Activated CD4-positive, alpha-beta T cell treated with anti-CD3 and anti-CD28 coated beads for 4 hours (primary cell): ENCODE measurements around the gene C1RL.
"Not testable (repeated sequence)": the region's sequence is repeated elsewhere in the genome, so short reads cannot be mapped to it uniquely, and the experiment has no call there.

Experiments used
- DNase-seq, 2 donors: peaks; one replicate each; pipeline ENCODE4 v3.0.0-alpha.2; 2020

Gene C1RL

DNA sequence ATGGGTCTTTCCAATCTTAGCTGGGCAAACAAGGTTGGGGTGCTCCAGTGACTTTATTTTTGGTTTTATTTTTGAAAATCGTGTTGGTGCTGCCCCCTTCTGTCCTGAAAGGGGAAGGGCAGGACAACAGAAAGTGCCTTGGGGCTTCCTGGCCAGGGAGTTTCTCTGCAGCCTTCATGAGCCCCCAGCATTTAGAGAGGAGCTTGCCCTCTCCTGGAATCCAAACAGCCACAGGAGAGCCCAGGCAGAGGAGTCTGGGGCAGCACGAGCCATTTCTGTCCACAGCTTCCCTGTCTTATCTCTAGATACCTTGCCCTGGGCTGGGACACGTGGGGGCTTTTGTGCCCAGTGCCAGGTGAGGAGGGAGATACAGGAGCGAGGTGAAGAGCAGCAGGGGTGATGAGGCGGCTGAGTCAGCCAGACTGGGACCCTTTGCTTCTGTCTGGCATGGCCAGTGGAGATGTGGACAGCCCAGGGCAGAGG lies 4.4 kb upstream of the C1RL start:
- DNase-seq = peak; percentile 35 to 44

GRCh38 chr12:7112041-7112440 lies 3.0 kb upstream of the C1RL start:
- no peak for DNase-seq

- DNase-seq = no peak
Observed at GRCh38 chr12:7110661-7111060, 1.6 kb upstream of the C1RL start.

DNA sequence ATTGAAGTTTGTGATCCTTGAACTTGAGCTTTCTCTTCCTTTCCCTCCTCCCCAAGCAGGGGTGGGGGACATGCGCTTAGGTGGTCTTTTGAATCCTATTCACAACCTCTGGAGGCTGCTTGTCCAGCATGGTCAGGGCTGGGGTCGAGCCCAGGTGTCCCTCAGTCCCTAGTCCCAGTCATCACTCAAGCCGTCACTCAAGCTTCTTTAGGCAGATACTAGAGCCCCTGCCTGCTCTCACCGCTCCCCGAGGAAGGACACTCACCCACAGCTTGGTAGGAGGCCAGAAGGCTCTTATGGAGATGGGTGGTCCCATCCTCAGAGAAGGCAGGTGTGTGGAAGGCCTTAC lies 532 bp upstream of the C1RL start:
- no peak for DNase-seq

- DNase-seq = peak; percentile 58 to 65
Observed at GRCh38 chr12:7108003-7108795, 815 bp downstream of the C1RL start.

DNA sequence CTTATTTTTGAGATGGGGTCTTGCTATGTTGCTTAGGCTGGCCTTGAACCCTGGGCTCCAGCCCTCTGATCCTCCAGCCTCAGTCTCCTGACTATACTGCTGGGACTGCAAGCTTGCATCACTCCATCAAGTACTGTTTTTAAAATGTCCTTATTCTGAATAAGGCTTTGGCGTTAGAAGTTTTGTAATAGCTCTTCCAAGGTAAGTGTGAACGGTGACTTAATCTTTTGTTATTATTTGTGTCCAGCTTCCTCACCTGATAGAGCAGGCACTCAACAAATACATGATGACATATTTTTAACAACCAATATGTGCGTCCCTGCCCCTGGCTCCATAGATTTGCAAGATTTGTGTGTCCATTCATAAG lies 1.4 kb downstream of the C1RL start:
- DNase-seq = no peak

DNA sequence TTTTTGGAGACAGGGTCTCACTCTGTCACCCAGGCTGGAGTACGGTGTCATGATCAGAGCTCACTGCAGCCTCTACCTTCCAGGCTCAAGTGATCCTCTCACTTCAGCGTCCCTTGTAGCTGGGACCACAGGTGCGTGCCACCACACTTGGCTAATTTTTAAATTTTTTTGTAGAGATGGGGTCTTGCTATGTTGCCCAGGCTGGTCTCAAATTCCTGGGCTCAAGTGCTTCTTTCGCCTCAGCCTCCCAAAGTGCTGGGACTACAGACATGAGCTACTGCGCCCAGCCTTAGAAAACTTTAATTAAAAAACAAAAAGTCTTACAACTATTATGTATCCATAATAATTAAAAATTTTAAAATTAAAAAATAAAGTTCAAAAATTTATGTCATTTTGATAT lies 1.8 kb downstream of the C1RL start:
- DNase-seq = not testable (repeated sequence)

DNA sequence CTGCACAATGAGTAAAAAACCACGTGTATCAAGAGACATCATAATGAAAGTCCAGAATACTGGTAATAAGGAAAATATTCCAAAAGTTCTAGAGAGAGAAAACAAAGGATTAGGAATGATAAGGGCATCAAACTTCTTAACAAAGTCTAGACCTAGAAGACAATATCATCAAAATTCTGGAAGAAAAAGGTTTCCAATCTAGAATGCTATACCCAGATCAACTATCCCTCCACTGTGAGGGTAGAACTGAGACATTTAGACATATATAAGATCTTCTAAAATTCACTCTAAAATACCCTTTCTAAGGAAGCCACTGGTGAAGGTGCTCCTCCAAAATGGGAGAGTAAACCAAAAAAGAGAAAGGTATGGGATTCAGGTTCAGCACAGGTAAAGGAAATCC lies 2.9 kb downstream of the C1RL start:
- no peak for DNase-seq

GRCh38 chr12:7103837-7104584 lies 5.0 kb downstream of the C1RL start:
- DNase-seq = no peak

DNA sequence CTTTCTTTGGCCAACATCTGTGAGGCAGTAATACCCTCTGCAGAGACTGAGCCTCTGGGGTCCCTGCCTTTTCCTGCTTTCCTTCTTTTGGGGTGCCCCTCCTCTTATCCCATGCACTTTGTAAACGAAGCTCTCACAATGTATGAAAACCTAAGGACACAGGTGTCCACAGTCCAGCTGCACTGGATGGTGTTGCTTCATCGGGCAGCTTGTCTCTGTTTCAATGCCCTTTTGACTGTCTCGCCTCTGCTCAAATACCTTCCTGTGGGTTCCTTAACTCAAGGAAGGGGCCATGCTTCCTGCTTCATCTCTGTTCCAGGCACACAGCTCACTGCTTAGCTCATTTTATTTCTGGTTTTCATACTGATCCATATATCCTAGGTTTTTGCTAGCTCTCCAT lies 6.4 kb downstream of the C1RL start:
- no peak for DNase-seq

GRCh38 chr12:7101694-7102131 lies 7.3 kb downstream of the C1RL start:
- no peak for DNase-seq

DNA sequence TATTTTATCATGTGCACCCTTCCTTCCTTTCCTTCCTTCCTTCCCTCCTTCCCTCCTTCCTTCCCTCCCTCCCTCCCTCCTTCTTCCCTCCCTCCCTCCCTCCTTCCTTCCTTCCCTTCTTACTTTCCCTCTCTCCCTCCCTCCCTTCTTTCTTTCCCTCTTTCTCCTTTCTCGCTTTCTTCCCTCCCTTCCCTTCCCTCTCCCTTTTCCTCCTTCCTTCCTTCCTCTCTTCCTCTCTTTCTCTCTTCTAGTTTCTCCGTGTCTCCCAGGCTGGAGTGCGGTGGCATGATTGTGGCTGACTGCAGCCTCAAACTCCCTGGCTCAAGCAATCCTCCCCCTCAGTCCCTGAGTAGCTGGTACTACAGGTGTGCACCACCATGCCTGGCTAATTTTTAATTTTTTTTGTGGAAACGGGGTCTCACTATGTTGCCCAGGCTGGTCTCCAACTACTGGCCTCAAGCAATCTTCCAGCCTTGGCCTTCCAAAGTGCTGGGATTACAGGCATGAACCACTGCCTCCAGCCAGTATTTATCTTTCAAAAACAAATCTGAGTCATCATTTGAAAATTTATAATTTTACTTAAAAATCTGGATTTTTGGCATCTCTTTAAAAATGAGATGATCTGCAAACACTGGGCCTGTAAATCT lies 7.8 kb downstream of the C1RL start:
- no peak for DNase-seq

DNA sequence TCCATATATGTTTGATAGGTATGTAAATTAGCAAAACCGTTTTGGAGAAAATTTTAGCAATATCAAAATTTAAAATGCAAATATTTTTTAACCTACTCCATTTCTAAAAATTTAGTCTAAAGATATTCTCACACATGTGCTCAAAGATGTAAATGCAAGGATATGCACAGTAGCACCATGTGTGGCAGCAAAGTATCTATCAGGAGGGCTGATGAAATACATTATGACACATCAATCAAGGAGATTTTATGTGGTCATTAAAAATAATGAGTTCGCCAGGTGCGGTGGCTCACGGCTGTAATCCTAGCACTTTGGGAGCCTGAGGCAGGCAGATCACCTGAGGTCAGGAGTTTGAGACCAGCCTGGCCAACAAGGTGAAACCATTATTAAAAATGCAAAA lies 8.8 kb downstream of the C1RL start:
- no peak for DNase-seq

DNA sequence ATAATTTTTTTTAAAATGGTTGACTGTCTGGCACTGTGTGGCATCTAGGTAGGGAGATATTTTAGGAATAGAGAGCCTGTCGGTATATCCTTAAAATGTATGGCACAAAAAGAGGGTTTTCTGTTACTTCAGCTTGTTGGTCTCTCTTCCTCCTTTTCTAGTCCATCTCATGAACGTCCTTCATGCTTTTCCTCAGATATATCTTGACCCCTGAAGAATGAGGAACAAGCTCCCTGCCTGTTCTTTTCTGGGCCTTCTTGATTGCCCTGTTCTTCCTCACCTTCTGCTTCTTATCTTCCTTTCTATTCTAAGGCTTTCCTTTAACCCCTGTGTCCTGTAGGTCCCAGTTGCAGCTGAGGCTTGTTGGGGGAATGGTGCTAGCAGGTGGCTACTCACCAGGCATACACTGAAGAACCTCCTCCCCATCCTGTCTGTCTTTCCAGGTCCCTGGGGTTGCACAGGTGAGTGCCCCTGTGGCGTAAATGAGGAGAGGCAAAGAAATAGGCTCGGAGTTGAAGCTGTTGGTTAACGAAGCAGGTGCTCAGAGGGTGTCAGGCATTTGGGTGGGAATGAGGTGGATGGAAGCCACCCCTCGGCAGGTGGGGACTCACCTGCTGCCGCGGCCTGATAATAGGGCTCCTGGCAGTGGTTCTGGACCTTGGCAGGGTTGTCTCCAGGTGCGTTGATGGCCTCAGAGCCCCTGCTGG lies 9.6 kb downstream of the C1RL start:
- no peak for DNase-seq

- DNase-seq = no peak
Observed at GRCh38 chr12:7096979-7097378, 12.0 kb downstream of the C1RL start.

DNA sequence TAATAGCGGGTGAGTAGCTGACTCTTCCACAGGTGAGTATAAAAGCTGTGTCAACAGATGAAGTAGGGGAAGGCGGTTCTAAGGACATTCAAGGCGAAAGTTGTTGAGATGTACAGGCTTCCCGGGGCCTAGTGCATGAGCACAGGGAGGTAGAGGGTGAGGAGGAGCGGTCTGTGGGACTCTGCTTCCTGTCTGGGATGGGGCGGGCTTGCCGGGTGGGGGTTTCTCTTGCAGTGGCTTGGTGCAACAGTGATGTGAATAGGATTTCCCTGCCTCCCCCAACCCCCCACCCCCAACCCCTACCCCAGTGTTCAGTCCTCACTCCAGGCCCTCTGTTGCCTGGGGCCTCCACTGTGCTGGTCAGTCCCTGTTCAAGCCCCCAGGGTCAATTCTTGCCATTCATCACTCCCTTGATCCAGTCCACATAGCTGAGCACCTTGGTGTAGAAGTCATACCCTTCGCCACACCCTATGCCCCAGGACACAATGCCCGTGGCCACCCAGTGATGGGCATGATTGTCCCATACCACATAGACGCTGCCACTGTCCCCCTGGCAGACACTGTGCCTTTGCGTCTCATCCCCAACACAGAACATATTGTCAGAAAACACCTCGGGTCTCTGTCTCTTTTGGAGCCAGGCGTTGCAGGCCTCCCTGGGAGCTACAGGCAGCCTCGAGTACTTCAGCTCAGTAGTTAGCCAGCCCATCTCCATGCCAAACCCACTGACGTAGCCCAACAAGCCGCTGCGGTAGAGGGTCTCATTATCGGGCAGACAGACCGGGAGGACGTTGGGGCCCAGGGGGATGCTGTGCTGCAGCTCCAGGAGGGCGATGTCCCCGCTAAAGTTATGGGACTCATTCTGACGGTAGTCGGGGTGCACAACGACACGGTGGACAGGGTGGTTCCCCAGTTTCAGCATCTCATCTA lies 12.7 kb downstream of the C1RL start:
- DNase-seq = no peak

- no peak for DNase-seq
Observed at GRCh38 chr12:7093892-7094291, 15.1 kb downstream of the C1RL start.

DNA sequence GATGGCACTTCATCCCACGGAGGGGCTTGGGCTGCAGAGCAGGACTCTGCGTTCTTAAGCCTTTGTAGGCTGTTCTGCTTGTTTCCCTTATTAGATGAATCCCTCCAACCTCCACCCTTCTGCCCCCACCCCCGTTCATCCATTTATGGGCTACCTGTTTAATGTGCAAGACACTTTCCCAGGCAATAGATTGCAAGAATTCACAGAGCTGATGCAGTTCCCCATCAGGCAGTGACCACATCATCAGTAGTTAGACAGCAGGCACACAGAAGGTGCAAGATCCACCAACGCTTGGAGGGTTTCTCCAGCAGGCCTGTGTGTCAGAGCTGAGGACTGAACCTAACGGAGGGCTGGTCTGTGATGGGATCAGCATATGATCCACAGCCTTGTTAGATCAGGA lies 15.5 kb downstream of the C1RL start:
- no peak for DNase-seq

DNA sequence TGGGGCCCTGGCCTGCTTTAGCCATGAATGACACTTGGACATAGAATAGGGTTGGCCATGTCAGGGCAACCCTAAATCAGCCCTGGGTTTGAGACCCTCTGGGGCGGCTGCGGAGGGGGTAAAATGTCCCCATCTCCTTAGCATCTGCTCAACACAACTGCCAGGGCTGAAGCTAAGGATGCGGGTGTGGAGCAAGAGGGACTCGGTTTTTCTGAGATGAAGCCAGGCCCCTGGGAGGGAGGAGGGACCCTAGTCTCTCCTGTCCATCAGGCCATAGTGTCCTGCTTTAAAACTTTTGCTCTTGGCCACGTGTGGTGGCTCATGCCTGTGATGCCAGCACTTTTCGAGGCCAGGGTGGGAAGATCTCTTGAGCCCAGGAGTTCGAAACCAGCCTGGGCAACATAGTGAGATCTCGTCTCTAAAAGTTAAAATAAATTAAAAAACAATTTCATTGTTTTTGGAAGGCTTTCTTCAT lies 16.0 kb downstream of the C1RL start:
- no peak for DNase-seq

- DNase-seq = peak; percentile 64 to 76
Observed at GRCh38 chr12:7092229-7092985, 16.6 kb downstream of the C1RL start, which contains the start of gene C1R. Gene C1R, minus strand, starts transcription at chr12:7092445. Its CDS starts 57 bp downstream, at chr12:7092388.

GRCh38 chr12:7091660-7092228 lies 17.3 kb downstream of the C1RL start:
- no peak for DNase-seq
